ENCODE data around the gene SLC4A3.

DNA sequence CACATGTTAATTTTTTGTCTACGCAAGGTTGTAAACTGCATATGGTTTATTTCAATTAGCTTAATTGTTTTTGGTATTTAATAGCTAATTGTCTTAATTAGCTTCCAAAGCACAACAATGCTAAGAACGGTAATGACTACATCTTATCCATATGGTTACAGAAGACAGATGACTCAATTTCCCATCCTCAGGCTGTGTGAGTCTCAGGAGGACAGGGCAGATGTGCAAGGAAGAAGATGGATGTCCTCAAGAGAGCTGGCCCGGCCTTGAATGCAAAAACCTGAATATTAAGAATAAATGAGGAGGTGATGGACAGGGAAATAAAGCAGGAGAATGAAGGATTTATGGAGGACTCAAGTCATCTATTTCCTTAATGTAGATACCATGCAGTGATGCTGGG lies 31.4 kb downstream of the SLC4A3 start:
- TF ChIP-seq, protein P1, sequence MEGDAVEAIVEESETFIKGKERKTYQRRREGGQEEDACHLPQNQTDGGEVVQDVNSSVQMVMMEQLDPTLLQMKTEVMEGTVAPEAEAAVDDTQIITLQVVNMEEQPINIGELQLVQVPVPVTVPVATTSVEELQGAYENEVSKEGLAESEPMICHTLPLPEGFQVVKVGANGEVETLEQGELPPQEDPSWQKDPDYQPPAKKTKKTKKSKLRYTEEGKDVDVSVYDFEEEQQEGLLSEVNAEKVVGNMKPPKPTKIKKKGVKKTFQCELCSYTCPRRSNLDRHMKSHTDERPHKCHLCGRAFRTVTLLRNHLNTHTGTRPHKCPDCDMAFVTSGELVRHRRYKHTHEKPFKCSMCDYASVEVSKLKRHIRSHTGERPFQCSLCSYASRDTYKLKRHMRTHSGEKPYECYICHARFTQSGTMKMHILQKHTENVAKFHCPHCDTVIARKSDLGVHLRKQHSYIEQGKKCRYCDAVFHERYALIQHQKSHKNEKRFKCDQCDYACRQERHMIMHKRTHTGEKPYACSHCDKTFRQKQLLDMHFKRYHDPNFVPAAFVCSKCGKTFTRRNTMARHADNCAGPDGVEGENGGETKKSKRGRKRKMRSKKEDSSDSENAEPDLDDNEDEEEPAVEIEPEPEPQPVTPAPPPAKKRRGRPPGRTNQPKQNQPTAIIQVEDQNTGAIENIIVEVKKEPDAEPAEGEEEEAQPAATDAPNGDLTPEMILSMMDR (IDR thresholded peaks at IDR 0.05; ENCODE audit: control extremely low read depth in 1 of 3, insufficient read depth in 1 of 3, low read depth in 1 of 3, low read length in 3 of 3): no peak
- no peak for TF ChIP-seq EZH2 (IDR thresholded peaks at IDR 0.05; ENCODE audit: low read depth, low read length, severe bottlenecking)
- no peak for TF ChIP-seq EP300 (IDR thresholded peaks at IDR 0.05; ENCODE audit: borderline replicate concordance in 1 of 2, low read depth in 2 of 2, low read length in 2 of 2)
- no peak for TF ChIP-seq YY1 (IDR thresholded peaks at IDR 0.05; ENCODE audit: low read depth, low read length)
- no peak for TF ChIP-seq CHD2 (IDR thresholded peaks at IDR 0.05; ENCODE audit: low read length)
- TF ChIP-seq HDAC2 (IDR thresholded peaks at IDR 0.05; ENCODE audit: borderline replicate concordance in 1 of 2, low read depth in 2 of 2, low read length in 2 of 2): no peak
